ENCODE data around the gene TOX3.

TOX3 gene

GRCh38 chr16:52407778-52408177 is 139.2 kb downstream of the TOX3 start:
- no peak for DNase-seq
- Histone ChIP-seq H4K5ac (ENCODE audit: low read length) (no peak overlapping the region), H2BK15ac (replicated peaks; ENCODE audit: low read depth) (no peak overlapping the region), H2BK120ac (ENCODE audit: low read depth, low read length) (no peak overlapping the region), H4K8ac (ENCODE audit: low read depth, low read length) (no peak overlapping the region), H3K23ac (ENCODE audit: low read length) (no peak overlapping the region), H3K36me3 (ENCODE audit: control insufficient read depth, insufficient read depth, low read length) (no peaks in the 10 kb centered on the region), H3K27me3 (ENCODE audit: insufficient read depth, low read length, poor library complexity) (no peaks in the 10 kb centered on the region), H3K4me2 (ENCODE audit: low read length) (no peak overlapping the region), H3K27ac (ENCODE audit: low read depth, low read length) (no peak overlapping the region), H3K4ac (ENCODE audit: low read depth, low read length) (no peak overlapping the region), H2BK5ac (ENCODE audit: low read length) (no peak overlapping the region), H3K18ac (ENCODE audit: low read length) (no peak overlapping the region), H3K79me1 (ENCODE audit: low read length) (no peaks in the 10 kb centered on the region), H2AK5ac (ENCODE audit: low read length) (no peak overlapping the region), H3K56ac (ENCODE audit: low read length) (no peak overlapping the region), H3K79me2 (ENCODE audit: control insufficient read depth, insufficient read depth, low read length) (no peaks in the 10 kb centered on the region), H3K4me1 (ENCODE audit: control insufficient read depth, low read depth, low read length) (no peaks in the 10 kb centered on the region), H3K4me3 (ENCODE audit: low read length) (no peak overlapping the region), H3K9ac (ENCODE audit: low read length) (no peak overlapping the region)
- WGBS (ENCODE audit: extremely low coverage, insufficient coverage, low lambda C conversion rate), result no CpG with 5 or more reads among the region's 1 CpG

- H3K79me2 ChIP-seq (ENCODE audit: control insufficient read depth, insufficient read depth, low read length), result no peaks in the 10 kb centered on the region
- no peak overlapping the region for H2BK15ac ChIP-seq (replicated peaks; ENCODE audit: low read depth)
- H4K5ac ChIP-seq (ENCODE audit: low read length), result no peak overlapping the region
- H3K4me2 ChIP-seq (ENCODE audit: low read length), result no peak overlapping the region
- no peak overlapping the region for H3K27ac ChIP-seq (ENCODE audit: low read depth, low read length)
- no peak overlapping the region for H2BK5ac ChIP-seq (ENCODE audit: low read length)
- no peak for DNase-seq
- WGBS (ENCODE audit: extremely low coverage, insufficient coverage, low lambda C conversion rate), result no CpG with 5 or more reads among the region's 1 CpG
- H3K18ac ChIP-seq (ENCODE audit: low read length), result no peak overlapping the region
- H3K36me3 ChIP-seq (ENCODE audit: control insufficient read depth, insufficient read depth, low read length), result no peaks in the 10 kb centered on the region
- H3K4me3 ChIP-seq (ENCODE audit: low read length), result no peak overlapping the region
- no peak overlapping the region for H3K56ac ChIP-seq (ENCODE audit: low read length)
- H2BK120ac ChIP-seq (ENCODE audit: low read depth, low read length), result no peak overlapping the region
- no peak overlapping the region for H3K23ac ChIP-seq (ENCODE audit: low read length)
- H3K9ac ChIP-seq (ENCODE audit: low read length), result no peak overlapping the region
- no peak overlapping the region for H2AK5ac ChIP-seq (ENCODE audit: low read length)
- H3K4ac ChIP-seq (ENCODE audit: low read depth, low read length), result no peak overlapping the region
- no peaks in the 10 kb centered on the region for H3K79me1 ChIP-seq (ENCODE audit: low read length)
- H3K27me3 ChIP-seq (ENCODE audit: insufficient read depth, low read length, poor library complexity), result no peaks in the 10 kb centered on the region
- no peaks in the 10 kb centered on the region for H3K4me1 ChIP-seq (ENCODE audit: control insufficient read depth, low read depth, low read length)
- no peak overlapping the region for H4K8ac ChIP-seq (ENCODE audit: low read depth, low read length)
Measured at GRCh38 chr16:52405441-52405840, 141.5 kb downstream of the TOX3 start.

- Histone ChIP-seq H4K8ac (ENCODE audit: low read depth, low read length) (no peak overlapping the region), H4K5ac (ENCODE audit: low read length) (no peak overlapping the region), H3K56ac (ENCODE audit: low read length) (no peak overlapping the region), H3K27ac (ENCODE audit: low read depth, low read length) (no peak overlapping the region), H3K4me2 (ENCODE audit: low read length) (no peak overlapping the region), H3K36me3 (ENCODE audit: control insufficient read depth, insufficient read depth, low read length) (no peaks in the 10 kb centered on the region), H2BK15ac (replicated peaks; ENCODE audit: low read depth) (no peak overlapping the region), H3K27me3 (ENCODE audit: insufficient read depth, low read length, poor library complexity) (no peaks in the 10 kb centered on the region), H3K79me1 (ENCODE audit: low read length) (no peaks in the 10 kb centered on the region), H3K79me2 (ENCODE audit: control insufficient read depth, insufficient read depth, low read length) (no peaks in the 10 kb centered on the region), H3K4ac (ENCODE audit: low read depth, low read length) (no peak overlapping the region), H2BK5ac (ENCODE audit: low read length) (no peak overlapping the region), H2AK5ac (ENCODE audit: low read length) (no peak overlapping the region), H2BK120ac (ENCODE audit: low read depth, low read length) (no peak overlapping the region), H3K4me1 (ENCODE audit: control insufficient read depth, low read depth, low read length) (no peaks in the 10 kb centered on the region), H3K4me3 (ENCODE audit: low read length) (no peak overlapping the region), H3K23ac (ENCODE audit: low read length) (no peak overlapping the region), H3K18ac (ENCODE audit: low read length) (no peak overlapping the region), H3K9ac (ENCODE audit: low read length) (no peak overlapping the region)
- peak; percentile 7 for DNase-seq
- WGBS (ENCODE audit: extremely low coverage, insufficient coverage, low lambda C conversion rate), result no CpG with 5 or more reads among the region's 2 CpGs
Measured at GRCh38 chr16:52404546-52404945, 142.4 kb downstream of the TOX3 start.

GRCh38 chr16:52399116-52399515 is 147.8 kb downstream of the TOX3 start:
- H4K5ac ChIP-seq (ENCODE audit: low read length), result no peak overlapping the region
- H2AK5ac ChIP-seq (ENCODE audit: low read length), result no peak overlapping the region
- no peak overlapping the region for H3K27ac ChIP-seq (ENCODE audit: low read depth, low read length)
- no peaks in the 10 kb centered on the region for H3K4me1 ChIP-seq (ENCODE audit: control insufficient read depth, low read depth, low read length)
- H3K23ac ChIP-seq (ENCODE audit: low read length), result no peak overlapping the region
- no peak overlapping the region for H3K56ac ChIP-seq (ENCODE audit: low read length)
- H3K79me2 ChIP-seq (ENCODE audit: control insufficient read depth, insufficient read depth, low read length), result no peaks in the 10 kb centered on the region
- no peaks in the 10 kb centered on the region for H3K79me1 ChIP-seq (ENCODE audit: low read length)
- no peak overlapping the region for H3K4ac ChIP-seq (ENCODE audit: low read depth, low read length)
- H3K4me2 ChIP-seq (ENCODE audit: low read length), result no peak overlapping the region
- no peaks in the 10 kb centered on the region for H3K36me3 ChIP-seq (ENCODE audit: control insufficient read depth, insufficient read depth, low read length)
- no peak overlapping the region for H3K4me3 ChIP-seq (ENCODE audit: low read length)
- H4K8ac ChIP-seq (ENCODE audit: low read depth, low read length), result no peak overlapping the region
- H3K18ac ChIP-seq (ENCODE audit: low read length), result no peak overlapping the region
- no peaks in the 10 kb centered on the region for H3K27me3 ChIP-seq (ENCODE audit: insufficient read depth, low read length, poor library complexity)
- no peak overlapping the region for H3K9ac ChIP-seq (ENCODE audit: low read length)
- no peak overlapping the region for H2BK5ac ChIP-seq (ENCODE audit: low read length)
- no peak overlapping the region for H2BK120ac ChIP-seq (ENCODE audit: low read depth, low read length)
- DNase-seq, result no peak
- WGBS (ENCODE audit: extremely low coverage, insufficient coverage, low lambda C conversion rate), result no CpG with 5 or more reads among the region's 1 CpG
- H2BK15ac ChIP-seq (replicated peaks; ENCODE audit: low read depth), result no peak overlapping the region

GRCh38 chr16:52398491-52398960 is 148.4 kb downstream of the TOX3 start:
- no peaks in the 10 kb centered on the region for H3K4me1 ChIP-seq (ENCODE audit: control insufficient read depth, low read depth, low read length)
- H3K23ac ChIP-seq (ENCODE audit: low read length), result no peak overlapping the region

GRCh38 chr16:52398021-52398420 is 148.9 kb downstream of the TOX3 start:
- no peak overlapping the region for H3K4me3 ChIP-seq (ENCODE audit: low read length)
- no peaks in the 10 kb centered on the region for H3K79me2 ChIP-seq (ENCODE audit: control insufficient read depth, insufficient read depth, low read length)
- no peak overlapping the region for H2BK15ac ChIP-seq (replicated peaks; ENCODE audit: low read depth)
- H2BK120ac ChIP-seq (ENCODE audit: low read depth, low read length), result no peak overlapping the region
- no peak overlapping the region for H3K4me2 ChIP-seq (ENCODE audit: low read length)
- no peaks in the 10 kb centered on the region for H3K79me1 ChIP-seq (ENCODE audit: low read length)
- no peak overlapping the region for H4K8ac ChIP-seq (ENCODE audit: low read depth, low read length)
- H3K27ac ChIP-seq (ENCODE audit: low read depth, low read length), result no peak overlapping the region
- DNase-seq, result no peak
- WGBS (ENCODE audit: extremely low coverage, insufficient coverage, low lambda C conversion rate), result no CpG with 5 or more reads among the region's 1 CpG
- H3K9ac ChIP-seq (ENCODE audit: low read length), result no peak overlapping the region
- H3K4me1 ChIP-seq (ENCODE audit: control insufficient read depth, low read depth, low read length), result no peaks in the 10 kb centered on the region
- no peak overlapping the region for H2BK5ac ChIP-seq (ENCODE audit: low read length)
- H3K23ac ChIP-seq (ENCODE audit: low read length), result no peak overlapping the region
- H3K56ac ChIP-seq (ENCODE audit: low read length), result no peak overlapping the region
- no peak overlapping the region for H3K18ac ChIP-seq (ENCODE audit: low read length)
- H2AK5ac ChIP-seq (ENCODE audit: low read length), result no peak overlapping the region
- no peak overlapping the region for H4K5ac ChIP-seq (ENCODE audit: low read length)
- no peaks in the 10 kb centered on the region for H3K27me3 ChIP-seq (ENCODE audit: insufficient read depth, low read length, poor library complexity)
- no peaks in the 10 kb centered on the region for H3K36me3 ChIP-seq (ENCODE audit: control insufficient read depth, insufficient read depth, low read length)
- no peak overlapping the region for H3K4ac ChIP-seq (ENCODE audit: low read depth, low read length)

More at GRCh38 chr16:52398491-52398960, 148.4 kb downstream of the TOX3 start:
- H2BK120ac ChIP-seq (ENCODE audit: low read depth, low read length), result no peak overlapping the region
- no peak overlapping the region for H3K27ac ChIP-seq (ENCODE audit: low read depth, low read length)
- H3K56ac ChIP-seq (ENCODE audit: low read length), result no peak overlapping the region
- H2BK15ac ChIP-seq (replicated peaks; ENCODE audit: low read depth), result no peak overlapping the region
- no peaks in the 10 kb centered on the region for H3K27me3 ChIP-seq (ENCODE audit: insufficient read depth, low read length, poor library complexity)
- H3K79me2 ChIP-seq (ENCODE audit: control insufficient read depth, insufficient read depth, low read length), result no peaks in the 10 kb centered on the region
- H3K4ac ChIP-seq (ENCODE audit: low read depth, low read length), result no peak overlapping the region
- WGBS (ENCODE audit: extremely low coverage, insufficient coverage, low lambda C conversion rate), result no CpG with 5 or more reads among the region's 3 CpGs
- no peak overlapping the region for H3K18ac ChIP-seq (ENCODE audit: low read length)
- H2AK5ac ChIP-seq (ENCODE audit: low read length), result no peak overlapping the region
- H4K5ac ChIP-seq (ENCODE audit: low read length), result no peak overlapping the region
- H3K9ac ChIP-seq (ENCODE audit: low read length), result no peak overlapping the region
- no peak overlapping the region for H3K4me2 ChIP-seq (ENCODE audit: low read length)
- no peak overlapping the region for H3K4me3 ChIP-seq (ENCODE audit: low read length)
- H3K79me1 ChIP-seq (ENCODE audit: low read length), result no peaks in the 10 kb centered on the region
- H2BK5ac ChIP-seq (ENCODE audit: low read length), result no peak overlapping the region
- DNase-seq, result no peak
- H3K36me3 ChIP-seq (ENCODE audit: control insufficient read depth, insufficient read depth, low read length), result no peaks in the 10 kb centered on the region
- no peak overlapping the region for H4K8ac ChIP-seq (ENCODE audit: low read depth, low read length)
